Muscle of leg (tissue), 11 donors: ENCODE measurements around the gene OR1D5. TPM values are rescaled to one million over a fixed set of nuclear protein-coding genes. Genes with fewer than 3 reads are reported as not detected.
"Not testable (repeated sequence)": the region's sequence is repeated elsewhere in the genome, so short reads cannot be mapped to it uniquely, and the experiment has no call there.

Source experiments
- DNase-seq: peaks from one replicate; pipeline ENCODE4 v3.0.0; 2013
- H3K27ac ChIP-seq: one replicate; pipeline ENCODE4 v1.5.1; 2013; ENCODE audit warnings: mild to moderate bottlenecking, low read length, control low read depth
- H3K27me3 ChIP-seq: one replicate; pipeline ENCODE4 v1.6.1; 2013; ENCODE audit warnings: low read length; ENCODE audit not compliant: control insufficient read depth, insufficient read depth
- H3K36me3 ChIP-seq: one replicate; pipeline ENCODE4 v1.6.1; 2013; ENCODE audit warnings: low read length; ENCODE audit not compliant: control insufficient read depth, insufficient read depth
- H3K4me1 ChIP-seq: one replicate; pipeline ENCODE4 v1.6.1; 2013; ENCODE audit warnings: low read length; ENCODE audit not compliant: control insufficient read depth, insufficient read depth
- H3K4me3 ChIP-seq: one replicate; pipeline ENCODE4 v1.5.1; 2013; ENCODE audit warnings: low read length, control low read depth
- H3K9me3 ChIP-seq: replicated peaks from 2 replicates; pipeline ENCODE4 v1.6.1; 2013; ENCODE audit warnings: low read depth, low read length; ENCODE audit not compliant: control insufficient read depth
- WGBS: methylation state at CpG from one replicate; pipeline ENCODE4 v1.1.5; 2013; ENCODE audit warnings: missing lambda C conversion rate; ENCODE audit not compliant: insufficient coverage; 5-methylcytosine and 5-hydroxymethylcytosine counted together
- polyA plus RNA-seq, 8 donors: library from polyadenylated mRNA; unstranded; fragments of 120-200 nt; gene quantifications; one replicate each; pipeline versions ENCODE4 v1.2.1 to v1.2.3, GENCODE V29; 2013; ENCODE audit warnings: inconsistent platforms in 1 of 8, low replicate concordance in 1 of 8; ENCODE audit not compliant: insufficient read length in 8 of 8, insufficient read depth in 1 of 8
- total RNA-seq: library from RNA; stranded (reverse); fragments of 120-200 nt; gene quantifications from one replicate; pipeline ENCODE4 v1.2.4, GENCODE V29; 2013

The OR1D5 gene
- total and polyA plus RNA-seq, 9 donors, result not detected

DNA sequence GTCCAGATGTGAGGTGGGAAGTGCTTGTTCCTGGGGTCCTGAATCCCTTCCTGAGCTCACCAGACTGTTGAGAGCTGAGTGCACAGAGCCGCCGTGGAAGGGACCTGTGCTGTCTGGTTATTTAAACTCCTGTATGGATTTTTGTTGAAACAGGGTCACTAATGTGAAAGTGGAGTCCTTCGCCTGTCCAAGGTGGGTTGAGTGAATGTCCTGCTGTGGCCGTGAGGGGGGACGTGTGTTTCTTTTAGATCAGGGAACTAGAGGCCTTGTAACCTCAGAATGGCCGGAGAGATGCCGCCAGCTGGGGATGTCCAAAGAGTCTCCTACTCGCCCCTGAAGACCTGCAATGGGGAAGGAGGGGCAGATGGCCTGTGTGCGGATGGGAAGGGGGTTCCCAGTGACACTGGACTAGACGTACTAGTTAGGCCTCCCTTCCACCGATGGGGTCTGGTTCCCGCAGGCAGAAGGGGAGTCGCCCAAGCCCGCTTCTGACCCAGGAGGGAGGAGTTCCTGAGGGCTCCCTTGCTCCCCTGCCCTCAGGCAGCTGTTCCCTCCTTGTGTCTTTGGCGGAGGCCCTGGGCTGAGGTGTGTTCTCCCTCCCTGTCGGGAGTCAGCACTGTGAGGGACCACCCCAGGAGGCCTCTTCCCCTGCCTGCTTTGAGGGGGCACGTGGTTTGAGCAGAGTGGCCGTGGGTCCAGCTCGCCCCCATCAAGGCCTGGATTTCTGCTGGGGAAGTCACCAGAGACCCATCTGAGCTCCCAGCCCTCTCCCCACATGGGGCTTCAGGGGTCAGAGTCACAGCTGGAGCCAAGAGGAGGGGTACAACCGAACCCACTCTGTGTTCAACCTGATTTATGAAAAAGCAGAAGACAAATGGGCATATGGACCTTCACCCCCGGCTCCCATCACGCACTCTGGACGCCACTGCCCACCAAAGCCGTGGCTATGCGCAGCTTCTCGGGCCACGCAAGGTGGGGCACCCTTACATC is 30.9 kb downstream of the OR1D5 start:
- no peak for DNase-seq

GRCh38 chr17:3030852-3031470 is 32.4 kb downstream of the OR1D5 start:
- H3K4me3 ChIP-seq, H3K36me3 ChIP-seq, H3K27me3 ChIP-seq, H3K9me3 ChIP-seq, DNase-seq, H3K4me1 ChIP-seq: not testable (repeated sequence)
- H3K27ac ChIP-seq, result peak overlapping the region; percentile 53
- 80% methylated on average over 6 of the region's 14 CpGs for WGBS

More for the DNA sequence above, 30.9 kb downstream of the OR1D5 start:
- no peaks in the 10 kb centered on the region for H3K36me3 ChIP-seq
- H3K9me3 ChIP-seq, result no peaks in the 10 kb centered on the region
- no peak overlapping the region for H3K27ac ChIP-seq
- 79% methylated on average over 25 of the region's 27 CpGs for WGBS
- peaks cover 2% of the 10 kb centered on the region for H3K27me3 ChIP-seq
- H3K4me1 ChIP-seq, result peaks cover 5% of the 10 kb centered on the region
- no peak overlapping the region for H3K4me3 ChIP-seq

DNA sequence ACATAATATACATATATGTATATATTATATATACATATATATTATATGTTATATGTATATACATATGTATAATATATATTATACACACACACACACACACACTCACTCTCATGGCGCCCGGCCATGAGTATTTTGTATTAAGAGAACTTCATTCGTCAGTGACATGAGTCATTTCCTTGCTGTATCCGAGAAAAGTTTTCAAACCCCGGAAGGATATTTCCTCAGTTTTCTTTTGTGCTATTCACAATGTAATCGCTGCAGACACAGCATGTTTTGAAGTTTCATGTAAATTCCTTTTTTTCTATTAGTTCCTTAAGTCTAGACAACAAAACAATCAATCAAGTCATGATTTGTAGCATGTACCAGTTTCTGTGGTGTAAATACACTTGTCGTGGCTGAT is 33.3 kb downstream of the OR1D5 start:
- Histone ChIP-seq H3K4me3 (no peak overlapping the region), H3K9me3 (no peaks in the 10 kb centered on the region), H3K36me3 (no peaks in the 10 kb centered on the region), H3K27me3 (no peaks in the 10 kb centered on the region), H3K27ac (peak overlapping the region; percentile 53), H3K4me1 (peaks cover 9% of the 10 kb centered on the region)
- no CpG with 5 or more reads among the region's 7 CpGs for WGBS
- DNase-seq, result peak; percentile 47

GRCh38 chr17:3029213-3029913 is 34.0 kb downstream of the OR1D5 start:
- H3K36me3 ChIP-seq, result no peaks in the 10 kb centered on the region
- no peak overlapping the region for H3K27ac ChIP-seq
- H3K27me3 ChIP-seq, result no peaks in the 10 kb centered on the region
- no peak overlapping the region for H3K4me3 ChIP-seq
- peaks cover 5% of the 10 kb centered on the region for H3K4me1 ChIP-seq
- 83% methylated on average over 11 of the region's 19 CpGs for WGBS
- DNase-seq, result no peak
- peaks cover 2% of the 10 kb centered on the region for H3K9me3 ChIP-seq

DNA sequence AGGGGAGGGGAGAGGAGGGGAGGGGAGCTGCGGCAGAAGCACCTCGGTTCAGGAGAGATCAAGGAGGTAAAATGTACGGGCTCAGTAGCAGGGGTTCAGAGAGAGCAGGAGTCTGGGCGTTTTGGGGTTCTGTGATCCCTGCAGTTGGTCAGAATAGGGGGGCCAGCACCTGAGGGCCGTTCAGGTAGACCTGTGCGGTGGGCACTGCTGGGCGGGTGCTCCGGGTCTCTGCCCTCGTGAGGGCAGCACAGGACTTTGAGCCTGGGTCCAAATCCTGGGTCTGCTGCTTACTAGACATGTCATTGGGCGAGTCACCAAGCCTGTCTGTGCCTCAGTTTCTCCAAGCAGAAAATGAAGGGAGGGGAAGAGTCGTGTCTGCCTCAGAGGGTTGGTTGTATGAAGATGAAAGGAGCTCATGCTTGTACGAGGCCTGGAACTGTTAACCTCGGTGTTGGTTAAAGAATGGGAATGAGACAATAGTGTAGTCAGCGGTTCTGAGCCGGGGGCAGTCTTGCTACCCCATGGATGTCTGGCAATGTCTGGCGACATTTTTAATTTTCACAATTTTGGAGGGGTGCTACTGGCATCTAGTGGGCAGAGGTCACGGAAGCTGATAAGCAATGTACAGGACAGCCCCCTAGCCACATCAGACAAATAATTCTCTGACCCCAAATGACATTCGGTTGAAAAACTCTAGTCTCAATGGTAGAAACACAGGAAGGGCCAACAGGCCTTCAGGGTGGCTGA is 35.4 kb downstream of the OR1D5 start:
- 73% methylated on average over 16 of the region's 18 CpGs for WGBS
- Histone ChIP-seq H3K4me1 (peaks cover 4% of the 10 kb centered on the region), H3K36me3 (no peaks in the 10 kb centered on the region), H3K27me3 (no peaks in the 10 kb centered on the region), H3K4me3 (no peak overlapping the region), H3K27ac (no peak overlapping the region), H3K9me3 (peaks cover 11% of the 10 kb centered on the region)
- DNase-seq, result no peak

- H3K36me3 ChIP-seq, result no peaks in the 10 kb centered on the region
- peaks cover 12% of the 10 kb centered on the region for H3K9me3 ChIP-seq
- no peak overlapping the region for H3K4me3 ChIP-seq
- no peak for DNase-seq
- 43% methylated on average over 19 of the region's 31 CpGs for WGBS
- no peaks in the 10 kb centered on the region for H3K27me3 ChIP-seq
- peaks cover 4% of the 10 kb centered on the region for H3K4me1 ChIP-seq
- no peak overlapping the region for H3K27ac ChIP-seq
Measured at GRCh38 chr17:3026856-3027751, 36.3 kb downstream of the OR1D5 start.

DNA sequence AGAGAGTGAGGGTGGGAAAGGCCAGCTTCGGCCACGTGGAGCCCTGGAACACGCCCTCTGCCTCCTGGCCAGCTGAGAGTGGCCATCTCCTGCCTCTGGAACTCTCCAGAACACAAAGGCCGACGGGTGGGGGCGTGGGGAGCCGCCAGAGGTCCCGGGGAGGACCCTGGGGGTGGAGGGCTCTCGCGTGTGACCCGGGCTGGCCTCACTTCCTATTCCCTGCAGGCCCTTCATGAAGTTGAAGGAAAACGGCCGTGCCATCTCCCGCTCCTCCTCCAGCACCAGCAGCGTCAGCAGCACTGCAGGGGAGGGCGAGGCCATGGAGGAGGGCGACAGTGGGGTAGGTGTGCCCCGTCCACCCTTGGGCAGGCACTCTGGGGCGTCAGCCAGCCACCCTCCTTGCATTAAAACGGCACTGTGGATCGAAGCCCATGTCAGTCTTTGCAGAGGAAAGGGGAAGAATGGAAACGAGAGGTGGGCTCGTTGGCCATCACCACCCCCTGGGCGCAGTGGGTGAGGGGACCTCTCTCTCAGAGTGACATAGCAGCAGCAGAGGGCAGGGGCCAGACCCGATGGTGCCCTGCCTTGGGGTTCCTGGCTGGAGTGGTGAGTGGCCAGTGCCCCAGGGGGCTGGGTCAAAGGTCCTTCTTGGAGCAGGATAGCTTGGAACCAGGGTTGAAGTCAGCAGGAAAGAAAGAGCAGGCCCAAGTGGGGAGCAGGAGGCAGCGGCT is 37.1 kb downstream of the OR1D5 start:
- H3K4me1 ChIP-seq, result peaks cover 4% of the 10 kb centered on the region

GRCh38 chr17:3025421-3026124 is 37.8 kb downstream of the OR1D5 start:
- Histone ChIP-seq H3K27ac (no peak overlapping the region), H3K9me3 (peaks cover 15% of the 10 kb centered on the region), H3K4me3 (no peak overlapping the region), H3K4me1 (peaks cover 4% of the 10 kb centered on the region), H3K27me3 (no peaks in the 10 kb centered on the region), H3K36me3 (no peaks in the 10 kb centered on the region)
- 89% methylated on average over 7 of the region's 17 CpGs for WGBS
- no peak for DNase-seq

More for the DNA sequence above, 37.1 kb downstream of the OR1D5 start:
- no peaks in the 10 kb centered on the region for H3K36me3 ChIP-seq
- no peak overlapping the region for H3K4me3 ChIP-seq
- no peak for DNase-seq
- H3K27ac ChIP-seq, result no peak overlapping the region
- H3K27me3 ChIP-seq, result no peaks in the 10 kb centered on the region
- H3K9me3 ChIP-seq, result peaks cover 15% of the 10 kb centered on the region
- 78% methylated on average over 17 of the region's 26 CpGs for WGBS
